HG02678 (cell line): ENCODE data around the gene CMTM2.
"Not testable (repeated sequence)": the region's sequence is repeated elsewhere in the genome, so short reads cannot be mapped to it uniquely, and the experiment has no call there.

Experiments
- ATAC-seq: cut with Tn5 transposase; IDR thresholded peaks from one replicate; pipeline ENCODE4 v1.9.1; 2021; ENCODE audit warnings: mild to moderate bottlenecking, moderate library complexity; ENCODE audit not compliant: unreplicated experiment

The CMTM2 gene

GRCh38 chr16:66552286-66553177, 26.7 kb upstream of the CMTM2 start, which contains the start of gene CKLF:
TSS of gene CKLF (plus strand) at chr16:66552576. CDS start at chr16:66552716, 140 bp downstream.
- ATAC-seq = peak; percentile 69

DNA sequence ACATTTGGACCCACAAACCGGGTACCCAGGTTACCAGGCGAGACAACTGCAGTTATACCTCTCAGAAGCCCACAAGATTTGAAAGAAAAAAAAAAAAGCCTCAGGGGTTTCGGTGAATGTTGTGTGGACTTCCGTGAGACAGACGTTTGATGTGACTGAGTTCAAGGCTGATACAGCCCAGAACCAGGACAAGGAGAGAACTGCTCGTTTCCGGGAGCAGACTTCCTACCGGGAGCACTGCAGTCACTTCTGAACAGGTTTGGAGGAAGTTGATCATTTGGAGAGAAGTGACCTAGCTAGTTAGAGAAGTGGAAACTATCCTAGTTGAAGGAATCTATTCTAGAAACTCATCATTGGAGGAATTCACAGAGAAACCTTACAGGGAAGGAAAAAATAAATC, 26.0 kb upstream of the CMTM2 start:
- ATAC-seq = no peak

DNA sequence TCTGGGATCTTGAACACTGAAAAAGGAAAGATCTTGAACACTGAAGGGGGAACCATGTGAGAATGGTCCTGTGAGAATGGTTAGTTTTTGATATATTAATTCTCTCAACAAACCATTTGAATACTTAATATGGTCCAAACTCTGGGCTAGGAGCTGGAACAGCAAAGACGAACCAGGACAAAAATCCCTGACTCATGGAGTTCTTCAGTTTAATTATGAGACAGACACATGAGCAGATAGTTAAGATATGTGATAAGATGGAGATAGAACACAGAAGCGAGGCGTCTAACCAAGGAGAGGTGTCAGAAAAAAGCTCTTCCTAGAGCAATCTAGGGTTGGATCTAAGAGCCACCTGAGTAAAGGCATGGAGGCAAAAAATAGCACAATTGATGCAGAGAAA, 25.2 kb upstream of the CMTM2 start:
- no peak for ATAC-seq

- ATAC-seq = no peak
These were observed 24.8 kb upstream of the CMTM2 start for GRCh38 chr16:66554495-66554894.

DNA sequence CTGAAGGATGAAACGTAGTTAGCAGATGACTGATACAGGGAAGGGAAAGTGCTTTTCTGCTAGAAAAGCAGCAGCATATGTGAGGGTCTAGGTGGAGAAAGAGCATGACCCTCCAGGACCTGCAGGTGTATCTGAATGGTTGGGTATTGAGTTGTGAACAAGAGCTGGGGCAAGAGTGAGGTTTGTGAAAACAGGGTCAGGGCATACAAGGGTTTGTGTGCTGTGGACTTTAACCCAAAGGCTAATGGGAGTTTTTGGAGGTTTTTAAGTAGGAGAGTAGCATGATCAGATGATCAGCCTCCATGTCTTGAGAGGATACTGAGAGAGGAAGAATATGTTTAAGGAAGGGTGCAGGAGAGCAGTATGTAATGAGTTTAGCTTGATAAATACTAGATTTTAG, 19.2 kb upstream of the CMTM2 start:
- ATAC-seq = no peak

DNA sequence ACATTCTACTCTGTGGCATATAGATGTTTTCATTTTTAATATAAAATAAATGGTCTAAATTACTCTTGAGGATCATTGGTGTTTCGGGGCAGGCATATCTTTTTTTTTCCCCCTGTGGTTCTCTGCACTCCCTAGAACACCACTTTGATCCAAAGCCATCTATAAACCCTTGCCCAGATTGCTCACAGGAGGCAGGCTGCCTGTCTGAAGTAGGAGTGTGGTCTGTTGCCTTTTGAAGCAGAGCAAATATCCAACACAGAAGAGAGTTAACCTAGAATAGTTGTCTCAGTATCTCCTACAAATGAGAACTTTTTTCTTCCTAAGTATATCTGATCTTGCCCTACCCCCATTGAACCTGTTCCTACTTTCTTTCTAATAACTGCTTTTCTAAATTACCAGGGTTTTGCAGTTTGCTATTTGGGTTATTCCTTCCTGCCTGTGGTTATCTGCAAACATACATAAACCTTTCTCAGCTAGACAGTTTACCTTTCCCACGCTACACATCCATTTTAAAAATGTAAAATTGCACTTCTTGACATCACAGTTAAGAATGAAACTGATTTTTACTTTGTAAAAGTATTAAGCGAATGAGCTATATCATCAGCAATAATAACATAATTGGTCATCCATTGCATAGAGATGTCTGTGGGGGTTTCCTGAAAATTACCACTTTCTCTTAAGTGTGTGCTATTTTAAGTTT, 17.7 kb upstream of the CMTM2 start:
- no peak for ATAC-seq

GRCh38 chr16:66562409-66562808, 16.9 kb upstream of the CMTM2 start:
- no peak for ATAC-seq

GRCh38 chr16:66562986-66563385, 16.3 kb upstream of the CMTM2 start:
- ATAC-seq = no peak

DNA sequence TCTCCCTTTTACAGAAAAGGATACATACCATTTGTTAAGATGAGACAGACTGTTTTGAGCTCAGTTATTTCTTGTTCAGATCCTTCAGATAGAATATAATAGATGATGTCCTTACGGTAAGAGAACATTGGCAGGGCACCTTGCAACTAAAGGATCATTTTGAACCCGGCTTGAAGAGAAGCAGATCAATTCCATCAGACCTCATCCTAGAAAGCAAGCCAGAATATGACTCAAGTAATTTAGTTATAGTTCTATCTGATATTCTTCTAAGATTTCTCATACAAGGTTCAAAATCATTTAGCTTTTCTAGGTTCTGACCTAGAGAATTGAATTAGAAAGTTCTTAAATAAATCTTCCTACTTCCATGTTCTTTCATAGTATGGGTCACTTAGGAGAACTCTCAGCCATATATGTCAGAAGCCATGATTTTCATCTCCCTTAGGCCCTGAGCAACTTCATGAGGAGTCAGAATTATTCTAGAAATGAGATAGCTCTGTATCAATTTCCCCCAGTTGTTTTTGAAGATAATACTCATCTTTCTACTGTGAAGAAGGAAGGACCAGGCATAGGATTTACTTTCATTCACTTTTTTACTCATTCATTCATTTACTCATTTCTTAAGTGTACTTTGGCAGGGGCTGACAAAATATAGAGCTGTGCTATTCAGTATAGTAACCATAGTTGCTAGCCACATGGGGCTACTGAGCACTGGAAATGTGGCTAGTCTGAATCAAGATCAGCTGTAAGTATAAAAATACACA, 15.5 kb upstream of the CMTM2 start:
- no peak for ATAC-seq

DNA sequence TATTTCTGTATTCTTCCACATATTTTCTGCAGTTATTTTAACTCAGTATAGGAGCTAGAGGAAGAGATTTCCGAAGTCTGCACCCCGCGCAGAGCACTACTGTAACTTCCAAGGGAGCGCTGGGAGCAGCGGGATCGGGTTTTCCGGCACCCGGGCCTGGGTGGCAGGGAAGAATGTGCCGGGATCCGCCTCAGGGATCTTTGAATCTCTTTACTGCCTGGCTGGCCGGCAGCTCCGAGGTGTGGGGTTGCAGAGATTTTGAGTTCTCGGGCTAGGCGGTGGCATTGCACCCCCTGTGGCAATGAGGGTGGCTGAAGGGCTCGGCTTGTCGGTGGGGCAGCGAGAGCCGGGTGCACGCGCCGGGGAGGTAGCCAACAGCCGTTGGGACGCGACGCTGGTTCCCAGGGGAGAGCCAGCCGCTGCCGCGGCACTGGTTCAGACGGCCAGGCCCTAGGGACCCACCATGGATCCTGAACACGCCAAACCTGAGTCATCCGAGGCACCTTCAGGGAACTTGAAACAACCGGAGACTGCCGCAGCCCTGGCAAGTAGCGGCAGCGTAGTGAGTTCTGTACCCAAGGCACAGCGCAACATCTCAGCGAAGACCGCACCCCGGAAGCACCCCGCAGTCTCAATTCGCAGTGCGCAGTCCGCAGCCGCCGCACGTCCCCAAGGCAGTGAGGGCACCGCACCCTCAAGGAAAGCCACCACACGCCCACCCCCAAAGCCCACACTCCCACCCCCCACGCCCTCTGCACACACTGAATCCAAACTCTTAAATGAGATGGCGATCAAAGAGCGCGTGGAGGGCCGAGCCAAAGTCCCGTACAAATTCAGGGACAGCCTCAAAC, 13.0 kb upstream of the CMTM2 start, which contains the start of gene CMTM1:
Gene CMTM1 (plus strand): TSS at position 389 of the 851 bp plus-strand sequence. CDS start 75 bp downstream, at position 464.
- no peak for ATAC-seq

GRCh38 chr16:66567270-66567669, 12.0 kb upstream of the CMTM2 start:
- ATAC-seq = not testable (repeated sequence)

DNA sequence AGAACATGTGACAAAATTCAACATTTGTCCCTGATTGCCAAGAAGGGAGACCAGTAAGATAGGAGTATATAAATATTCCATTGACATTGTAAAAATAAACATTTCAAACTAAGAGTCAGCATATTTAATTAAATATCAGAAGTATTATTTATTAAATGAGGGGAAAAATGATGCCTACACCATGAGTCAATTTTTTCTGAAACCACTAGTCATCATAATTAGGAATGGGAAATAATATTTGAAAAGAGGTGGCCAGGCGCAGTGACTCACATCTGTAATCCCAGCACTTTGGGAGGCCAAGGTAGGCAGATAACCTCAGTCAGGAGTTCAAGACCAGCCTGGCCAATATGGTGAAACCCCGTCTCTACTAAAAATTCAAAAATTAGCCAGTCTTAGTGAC, 10.9 kb upstream of the CMTM2 start:
- ATAC-seq = no peak

DNA sequence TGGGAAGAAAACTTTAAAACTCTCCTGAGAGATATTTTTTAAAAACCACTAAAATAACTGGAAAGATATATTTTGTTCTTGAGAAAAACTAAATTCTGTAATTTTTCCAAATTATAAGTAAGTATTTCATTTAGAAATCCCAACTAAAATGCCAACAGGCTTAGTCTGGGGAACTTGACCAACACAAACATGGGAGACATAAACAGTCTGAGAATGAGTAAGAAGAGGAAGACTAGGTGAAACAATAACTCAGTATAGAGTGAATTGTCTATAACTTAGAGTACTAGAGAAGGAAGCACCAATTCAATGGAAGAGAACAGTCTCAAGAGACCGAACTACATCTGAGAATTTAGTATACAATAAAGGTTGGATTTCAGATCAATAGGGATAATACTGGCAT, 10.1 kb upstream of the CMTM2 start:
- no peak for ATAC-seq

- no peak for ATAC-seq
These were observed 9.3 kb upstream of the CMTM2 start for GRCh38 chr16:66569827-66570405.

DNA sequence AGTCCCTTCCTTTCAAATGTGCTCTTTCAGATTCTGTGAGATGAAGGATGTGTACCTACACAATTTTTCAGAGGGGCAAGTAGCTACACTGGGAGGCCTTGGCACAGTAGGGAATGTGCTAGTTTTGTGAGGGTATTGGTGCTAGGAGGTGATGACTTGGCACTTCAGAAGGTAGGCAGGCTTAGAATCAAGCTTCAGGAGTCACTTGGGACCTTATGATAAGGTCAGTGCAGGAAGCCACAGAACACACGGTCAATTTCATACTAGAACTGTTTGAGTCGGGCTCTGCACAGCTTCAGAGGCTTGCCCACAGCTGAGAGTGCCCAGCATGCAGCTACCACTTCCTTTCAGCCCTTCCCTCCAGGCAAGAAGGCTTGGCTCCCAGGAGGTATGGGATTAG, 6.9 kb upstream of the CMTM2 start:
- no peak for ATAC-seq

DNA sequence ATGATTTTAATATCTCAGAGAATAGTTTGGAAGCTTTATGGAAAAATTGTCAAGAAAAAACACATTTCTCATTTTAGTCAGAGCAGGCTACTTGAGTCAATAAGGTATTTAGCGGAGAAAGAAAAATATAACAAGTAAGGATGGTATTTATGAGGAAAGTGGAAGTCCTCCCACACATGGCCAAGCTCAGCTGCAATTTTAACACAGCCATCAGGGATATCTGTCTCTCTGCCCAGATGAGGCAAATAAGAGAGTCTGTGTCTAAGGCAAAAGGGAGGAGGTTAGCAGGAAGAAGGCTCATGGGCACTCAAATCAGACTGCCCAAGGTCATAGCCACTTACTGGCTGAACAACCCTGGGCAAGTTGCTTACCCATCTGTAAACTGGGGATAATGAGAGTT, 5.2 kb upstream of the CMTM2 start:
- no peak for ATAC-seq

DNA sequence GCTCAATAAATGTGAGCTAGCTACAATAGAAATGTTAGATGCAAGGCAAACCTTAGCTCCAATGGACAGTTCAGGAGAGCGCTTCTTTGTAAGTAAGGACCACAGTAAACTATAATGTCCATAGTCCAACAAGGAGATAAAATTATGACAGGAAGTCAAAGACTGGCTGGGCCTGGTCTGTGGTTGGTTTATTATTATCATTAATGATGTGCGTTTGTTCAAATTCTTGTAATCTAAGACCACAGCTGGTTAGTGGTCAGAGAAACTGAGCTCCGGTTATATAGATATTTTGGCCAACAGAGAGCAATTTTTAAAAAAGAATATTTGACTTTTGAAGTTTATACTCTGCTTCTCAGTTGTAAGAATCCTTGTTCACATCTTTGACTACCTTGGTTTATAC, 4.7 kb upstream of the CMTM2 start:
- ATAC-seq = no peak

DNA sequence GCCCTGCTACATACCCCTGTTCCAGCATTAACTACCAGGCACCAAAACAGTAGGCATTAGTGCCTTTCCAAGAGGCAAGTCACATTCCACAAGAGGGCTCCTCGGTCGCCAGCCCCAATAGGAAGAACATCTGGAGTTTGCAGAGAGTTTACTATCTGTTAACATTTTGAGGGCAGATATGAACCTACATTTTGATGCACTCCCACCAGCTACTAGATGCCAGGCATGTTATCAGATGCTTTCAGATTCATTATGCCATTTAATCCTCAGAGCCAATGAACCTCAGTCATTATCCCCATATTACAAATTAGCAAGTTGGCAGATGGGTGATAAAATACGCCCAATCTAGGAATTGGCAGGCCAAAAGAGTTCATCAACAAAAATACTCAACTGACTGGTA, 4.2 kb upstream of the CMTM2 start:
- no peak for ATAC-seq

GRCh38 chr16:66576296-66576695, 3.0 kb upstream of the CMTM2 start:
- no peak for ATAC-seq

- ATAC-seq = no peak
These were observed 1.4 kb downstream of the CMTM2 start for GRCh38 chr16:66580605-66581209.
